Neural progenitor cell (in vitro differentiated cells): ENCODE results near the gene PADI4.

Experiments
- CTCF ChIP-seq: fragments of 200-600 bp; sonication (generic); IDR thresholded peaks from 2 replicates; pipeline ENCODE4 v1.5.1; 2017; ENCODE audit warnings: antibody characterized with exemption, mild to moderate bottlenecking
- EZH2 ChIP-seq: fragments of 200-600 bp; sonication (generic); IDR thresholded peaks from 2 replicates; pipeline ENCODE4 v1.6.1; 2017; ENCODE audit warnings: antibody characterized with exemption, mild to moderate bottlenecking, moderate library complexity

- TF ChIP-seq CTCF (peak; percentile 23), EZH2 (no peak)
These were observed 62.6 kb downstream of the PADI4 start for GRCh38 chr1:17370618-17371017.
